CD4-positive, alpha-beta T cell (primary cell): ENCODE results near the gene MAPK13. TPM values are rescaled to one million over a fixed set of nuclear protein-coding genes. Genes with fewer than 3 reads are reported as not detected.

ENCODE experiments used
- ATAC-seq: fragments of 200-7000 bp; cut with Tn5 transposase; one replicate; pipeline ENCODE4 v1.10.0; 2022; ENCODE audit warnings: mild to moderate bottlenecking; ENCODE audit not compliant: poor library complexity
- CTCF ChIA-PET: fragments of 350-600 bp; sonication (Branson Sonifier 250); formaldehyde crosslinking; loops from one replicate; lab custom pipeline; 2021; ENCODE audit warnings: antibody characterized with exemption, inconsistent platforms; lab: Charles Lee
- POLR2A ChIA-PET: fragments of 350-600 bp; sonication (Branson Sonifier 250); formaldehyde crosslinking; loops from one replicate; lab custom pipeline; 2021; ENCODE audit warnings: antibody characterized with exemption, inconsistent platforms; lab: Charles Lee
- DNase-seq, 14 experiments: peaks; one replicate each; pipeline ENCODE4 v3.0.0-alpha.2; 2013 to 2020; ENCODE audit warnings: mixed read lengths in 2 of 14
- H3K27ac ChIP-seq, 2 donors: one replicate each; pipeline versions ENCODE4 v1.5.1 to v1.7.0; 2013; ENCODE audit warnings: low read length in 2 of 2, low read depth in 1 of 2, mild to moderate bottlenecking in 1 of 2
- H3K27me3 ChIP-seq, 2 experiments: 1 replicate in 1 of 2; 2 replicates in 1 of 2; pipeline versions ENCODE4 v1.6.1 to v1.7.0; 2013; ENCODE audit warnings: low read length in 2 of 2, control low read depth in 1 of 2, mild to moderate bottlenecking in 1 of 2, moderate library complexity in 1 of 2; ENCODE audit not compliant: insufficient read depth in 2 of 2, control insufficient read depth in 1 of 2
- H3K36me3 ChIP-seq: one replicate; pipeline ENCODE4 v1.6.1; 2013; ENCODE audit warnings: low read length, control low read depth; ENCODE audit not compliant: insufficient read depth
- H3K4me1 ChIP-seq: one replicate; pipeline ENCODE4 v1.6.1; 2013; ENCODE audit warnings: low read length, control low read depth; ENCODE audit not compliant: insufficient read depth
- H3K4me3 ChIP-seq: one replicate; pipeline ENCODE4 v1.5.1; 2013; ENCODE audit warnings: mild to moderate bottlenecking, low read length, moderate library complexity
- H3K9me3 ChIP-seq, 2 experiments: 1 replicate in 1 of 2; 2 replicates in 1 of 2; pipeline versions ENCODE4 v1.6.1 to v1.7.0; 2013; ENCODE audit warnings: low read length in 2 of 2, mild to moderate bottlenecking in 2 of 2, control low read depth in 1 of 2, moderate library complexity in 1 of 2; ENCODE audit not compliant: control insufficient read depth in 1 of 2, insufficient read depth in 1 of 2
- H3K27ac Mint-ChIP-seq: one replicate; pipeline ENCODE4 v1.8.0; 2020; ENCODE audit warnings: mixed read lengths
- H3K27me3 Mint-ChIP-seq: one replicate; pipeline ENCODE4 v1.8.0; 2021; ENCODE audit warnings: mixed read lengths
- H3K36me3 Mint-ChIP-seq: one replicate; pipeline ENCODE4 v1.8.0; 2021; ENCODE audit warnings: low read depth, mixed read lengths
- H3K4me1 Mint-ChIP-seq: one replicate; pipeline ENCODE4 v1.8.0; 2021; ENCODE audit warnings: low read depth, mixed read lengths
- H3K4me3 Mint-ChIP-seq: one replicate; pipeline ENCODE4 v1.8.0; 2020; ENCODE audit warnings: mild to moderate bottlenecking, mixed read lengths
- H3K9me3 Mint-ChIP-seq: one replicate; pipeline ENCODE4 v1.8.0; 2020; ENCODE audit warnings: mixed read lengths
- intact Hi-C, 2 experiments: fragments of 100-400 bp; cut with DNase I in 1 of 2; cut with micrococcal nuclease in 1 of 2; formaldehyde crosslinking; loops; one replicate each; pipeline versions ENCODE4 v1.15.1 to v1.9.0; 2023 to 2025; cut with DNase I, micrococcal nuclease
- total RNA-seq, 174 experiments: library from RNA in 2 of 174; stranded (reverse) in 2 of 174; gene quantifications; one replicate each; pipeline ENCODE4 v1.2.3 and lab custom pipeline; 2021 to 2026
- TF ChIP-seq, protein P1 (sequence below): fragments of 200-600 bp; IDR thresholded peaks from one replicate; pipeline ENCODE4 v1.8.0; 2022; ENCODE audit warnings: antibody characterized with exemption, mild to moderate bottlenecking

Gene MAPK13
- total RNA-seq, 2 experiments from 2014 or later = 58.5 to 63.5 TPM

DNA sequence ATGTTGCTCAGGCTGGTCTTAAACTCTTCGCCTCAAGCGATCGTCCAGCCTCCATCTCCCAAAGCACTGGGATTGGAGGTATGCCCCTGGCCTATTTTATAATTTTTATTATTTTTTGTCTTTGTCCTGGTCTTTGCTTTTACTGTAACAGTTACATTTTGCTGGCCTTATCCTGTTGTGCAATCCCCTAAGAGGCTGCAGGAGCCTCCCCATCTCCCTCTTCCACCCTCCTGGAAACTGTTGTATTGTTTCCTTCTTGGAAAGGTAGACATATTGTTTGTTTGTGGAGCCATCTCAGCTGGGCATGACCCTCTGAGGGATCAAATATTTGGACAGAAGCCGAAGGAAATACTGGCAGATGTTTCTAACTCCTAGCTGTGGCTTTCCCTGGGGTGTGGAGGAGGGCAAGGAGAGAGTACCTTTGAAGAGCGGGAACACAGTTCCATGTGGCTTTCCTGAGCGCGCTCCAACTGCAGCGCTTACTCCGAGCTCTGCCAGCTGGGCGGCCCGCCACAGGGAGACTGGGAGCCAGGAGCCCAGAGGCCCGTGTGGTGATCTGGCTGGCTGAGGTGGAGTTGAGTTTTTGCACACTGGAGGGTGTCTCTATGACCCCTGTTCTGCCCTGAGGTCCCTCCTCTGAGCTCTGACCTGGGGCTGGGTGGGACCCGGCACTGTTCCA, 4.9 kb downstream of the MAPK13 start:
- TF ChIP-seq, protein P1, sequence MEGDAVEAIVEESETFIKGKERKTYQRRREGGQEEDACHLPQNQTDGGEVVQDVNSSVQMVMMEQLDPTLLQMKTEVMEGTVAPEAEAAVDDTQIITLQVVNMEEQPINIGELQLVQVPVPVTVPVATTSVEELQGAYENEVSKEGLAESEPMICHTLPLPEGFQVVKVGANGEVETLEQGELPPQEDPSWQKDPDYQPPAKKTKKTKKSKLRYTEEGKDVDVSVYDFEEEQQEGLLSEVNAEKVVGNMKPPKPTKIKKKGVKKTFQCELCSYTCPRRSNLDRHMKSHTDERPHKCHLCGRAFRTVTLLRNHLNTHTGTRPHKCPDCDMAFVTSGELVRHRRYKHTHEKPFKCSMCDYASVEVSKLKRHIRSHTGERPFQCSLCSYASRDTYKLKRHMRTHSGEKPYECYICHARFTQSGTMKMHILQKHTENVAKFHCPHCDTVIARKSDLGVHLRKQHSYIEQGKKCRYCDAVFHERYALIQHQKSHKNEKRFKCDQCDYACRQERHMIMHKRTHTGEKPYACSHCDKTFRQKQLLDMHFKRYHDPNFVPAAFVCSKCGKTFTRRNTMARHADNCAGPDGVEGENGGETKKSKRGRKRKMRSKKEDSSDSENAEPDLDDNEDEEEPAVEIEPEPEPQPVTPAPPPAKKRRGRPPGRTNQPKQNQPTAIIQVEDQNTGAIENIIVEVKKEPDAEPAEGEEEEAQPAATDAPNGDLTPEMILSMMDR = no peak
- POLR2A ChIA-PET = no interaction called here
- DNase-seq (peak in 1 of 14 experiments; percentile 7), ATAC-seq (no peak)
- no peak overlapping the region for H3K27ac ChIP-seq
- H3K36me3 Mint-ChIP-seq = peaks cover 80% of the 10 kb centered on the region
- H3K4me3 ChIP-seq = no peak overlapping the region
- H3K9me3 ChIP-seq = no peaks in the 10 kb centered on the region
- no peaks in the 10 kb centered on the region for H3K27me3 ChIP-seq
- H3K4me1 Mint-ChIP-seq = peaks cover 44% of the 10 kb centered on the region
- peaks cover 69% of the 10 kb centered on the region for H3K36me3 ChIP-seq
- no peak overlapping the region for H3K4me3 Mint-ChIP-seq
- CTCF ChIA-PET = interaction anchor here (1.0 kb wide), 1 partner anchor 11 kb away, joined by 3 read pairs; no protein-coding TSS in a partner anchor
- H3K27me3 Mint-ChIP-seq = no peaks in the 10 kb centered on the region
- intact Hi-C loops = no loop called here
- peak overlapping the region; percentile 27 for H3K27ac Mint-ChIP-seq
- peaks cover 28% of the 10 kb centered on the region for H3K4me1 ChIP-seq
- no peaks in the 10 kb centered on the region for H3K9me3 Mint-ChIP-seq

DNA sequence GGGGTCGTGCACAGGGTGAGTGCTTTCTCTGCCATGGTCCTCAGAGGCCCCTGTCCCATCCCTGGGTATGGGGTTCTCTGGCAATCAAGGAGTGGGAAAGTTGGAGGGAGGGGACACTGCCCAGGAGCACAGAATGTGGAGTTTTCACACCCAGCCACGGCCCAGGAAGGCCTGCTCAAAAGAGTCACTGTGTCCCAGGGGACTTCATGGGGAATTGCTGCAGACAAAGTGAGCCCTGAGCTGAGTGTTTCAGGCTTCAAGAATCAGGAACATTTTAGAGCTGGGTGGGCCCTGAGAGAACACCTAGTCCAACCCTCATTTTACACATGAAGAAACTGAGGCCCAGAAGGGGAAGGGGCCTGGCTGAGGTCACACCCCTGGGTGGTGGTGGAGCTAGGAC, 5.7 kb downstream of the MAPK13 start:
- no peaks in the 10 kb centered on the region for H3K9me3 ChIP-seq
- intact Hi-C loops = no loop called here
- no peak overlapping the region for H3K27ac Mint-ChIP-seq
- no peak overlapping the region for H3K4me3 Mint-ChIP-seq
- H3K9me3 Mint-ChIP-seq = no peaks in the 10 kb centered on the region
- peaks cover 48% of the 10 kb centered on the region for H3K4me1 Mint-ChIP-seq
- ATAC-seq = no peak
- no peaks in the 10 kb centered on the region for H3K27me3 ChIP-seq
- peaks cover 85% of the 10 kb centered on the region for H3K36me3 Mint-ChIP-seq
- H3K27ac ChIP-seq = no peak overlapping the region
- H3K36me3 ChIP-seq = peaks cover 75% of the 10 kb centered on the region
- ChIA-PET CTCF (no interaction called here), POLR2A (no interaction called here)
- TF ChIP-seq, protein P1 = no peak
- no peaks in the 10 kb centered on the region for H3K27me3 Mint-ChIP-seq
- no peak for DNase-seq
- peaks cover 29% of the 10 kb centered on the region for H3K4me1 ChIP-seq
- no peak overlapping the region for H3K4me3 ChIP-seq

DNA sequence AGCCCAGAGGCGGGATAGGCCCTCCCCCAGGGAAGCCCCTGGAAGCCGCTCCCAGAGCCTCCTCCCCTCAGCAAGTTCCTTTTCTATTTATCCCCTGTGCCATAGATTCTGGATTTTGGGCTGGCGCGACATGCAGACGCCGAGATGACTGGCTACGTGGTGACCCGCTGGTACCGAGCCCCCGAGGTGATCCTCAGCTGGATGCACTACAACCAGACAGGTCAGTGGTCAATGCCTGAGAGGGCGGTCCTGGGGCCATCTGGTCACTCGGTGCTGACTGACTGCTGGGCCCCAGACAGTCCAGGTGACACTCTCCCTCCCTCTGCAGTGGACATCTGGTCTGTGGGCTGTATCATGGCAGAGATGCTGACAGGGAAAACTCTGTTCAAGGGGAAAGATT, 6.2 kb downstream of the MAPK13 start:
- ChIA-PET CTCF (no interaction called here), POLR2A (no interaction called here)
- DNase-seq (peak in 1 of 14 experiments; percentile 8), ATAC-seq (no peak)
- Histone ChIP-seq H3K4me1 (peaks cover 28% of the 10 kb centered on the region), H3K27ac (no peak overlapping the region), H3K4me3 (no peak overlapping the region), H3K27me3 (no peaks in the 10 kb centered on the region), H3K9me3 (no peaks in the 10 kb centered on the region), H3K36me3 (peaks cover 75% of the 10 kb centered on the region)
- no peaks in the 10 kb centered on the region for H3K9me3 Mint-ChIP-seq
- intact Hi-C loops = no loop called here
- no peaks in the 10 kb centered on the region for H3K27me3 Mint-ChIP-seq
- no peak overlapping the region for H3K4me3 Mint-ChIP-seq
- no peak overlapping the region for H3K27ac Mint-ChIP-seq
- TF ChIP-seq, protein P1 = no peak
- H3K4me1 Mint-ChIP-seq = peaks cover 45% of the 10 kb centered on the region
- peaks cover 88% of the 10 kb centered on the region for H3K36me3 Mint-ChIP-seq
